HEK293T (cell line): ENCODE results near the gene PDXK.

Source experiments
- L3MBTL2 ChIP-seq: fragments of 450-650 bp; conservative IDR thresholded peaks from 2 replicates; pipeline ENCODE4 v1.6.1; 2016; ENCODE audit warnings: mild to moderate bottlenecking
- NFRKB ChIP-seq: fragments of 450-650 bp; IDR thresholded peaks from 2 replicates; pipeline ENCODE4 v1.6.1; 2016; ENCODE audit warnings: mild to moderate bottlenecking, moderate library complexity
- SP1 ChIP-seq: fragments of 450-650 bp; IDR thresholded peaks from 2 replicates; pipeline ENCODE4 v1.6.1; 2017

- TF ChIP-seq L3MBTL2 = no peak
- no peak for TF ChIP-seq NFRKB
- no peak for TF ChIP-seq SP1
Measured at GRCh38 chr21:43707462-43707861, 11.5 kb upstream of the PDXK start.
